CD4-positive, alpha-beta T cell treated with Interleukin-21 for 1 hour (primary cell): ENCODE results near the gene DDI1.

Experiments
- DNase-seq: peaks from one replicate; pipeline ENCODE4 v3.0.0-alpha.2; 2020

DDI1 gene

GRCh38 chr11:104086621-104087020 lies 50.2 kb downstream of the DDI1 start:
- no peak for DNase-seq
